GM19025 (cell line): ENCODE measurements around the gene TRIM8.

Experiments used
- ATAC-seq: cut with Tn5 transposase; IDR thresholded peaks from one replicate; pipeline ENCODE4 v1.9.1; 2021; ENCODE audit warnings: mild to moderate bottlenecking, low read depth, moderate library complexity; ENCODE audit not compliant: unreplicated experiment

TRIM8 gene

DNA sequence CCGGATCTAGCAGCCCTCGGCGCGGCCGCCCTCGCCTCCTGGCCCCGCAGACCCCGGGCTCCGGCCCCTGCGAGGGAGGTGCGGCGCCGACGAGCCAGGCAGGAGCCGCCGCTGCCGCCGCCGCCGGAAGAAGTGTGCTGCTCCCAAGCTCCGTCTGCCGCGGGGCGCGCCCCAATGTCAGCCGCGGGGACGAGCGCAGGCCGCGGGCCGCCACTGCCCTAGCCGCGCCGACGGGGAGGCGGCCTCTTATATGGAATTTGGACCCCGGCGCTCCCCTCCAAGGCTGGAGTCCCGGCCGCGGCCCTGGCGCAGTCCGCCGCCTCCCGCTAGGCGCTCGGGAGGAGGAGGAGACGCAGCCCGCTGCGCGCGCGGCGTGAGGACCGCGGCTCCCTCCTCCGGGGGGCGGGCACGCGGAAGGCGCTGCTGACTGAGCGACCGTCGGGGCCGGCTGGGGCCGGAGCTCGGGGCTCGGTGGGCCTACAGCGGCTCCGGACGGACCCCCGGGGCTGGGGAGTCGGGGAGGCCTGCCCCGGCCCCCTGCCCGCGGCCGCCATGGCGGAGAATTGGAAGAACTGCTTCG is at the start of gene TRIM8:
Gene TRIM8 (plus strand): TSS at position 414 of the 580 bp plus-strand sequence. CDS start 139 bp downstream, at position 553.
- peak; percentile 15 for ATAC-seq

- no peak for ATAC-seq
These were observed 49.0 kb upstream of the TRIM8 start for GRCh38 chr10:102595293-102595692.

DNA sequence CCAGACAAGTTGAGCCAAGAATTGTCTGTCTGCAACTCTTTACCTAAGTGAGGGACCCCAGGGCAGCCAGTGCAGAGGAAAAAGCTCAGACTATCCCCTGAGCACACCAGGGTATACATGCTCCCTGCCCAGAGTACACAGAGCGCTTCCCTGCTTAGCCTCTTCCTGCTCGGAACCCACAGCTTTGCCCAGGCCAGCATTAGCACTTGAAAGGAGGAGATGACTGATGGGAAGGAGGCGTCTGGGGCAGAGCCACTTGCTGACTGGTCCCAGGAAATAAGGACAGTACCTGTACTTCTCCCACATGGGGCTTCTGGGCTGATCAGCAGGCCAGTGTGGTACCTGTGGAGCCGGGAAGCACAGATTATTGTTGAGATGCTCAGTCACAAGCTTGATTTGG is 48.4 kb upstream of the TRIM8 start:
- no peak for ATAC-seq

DNA sequence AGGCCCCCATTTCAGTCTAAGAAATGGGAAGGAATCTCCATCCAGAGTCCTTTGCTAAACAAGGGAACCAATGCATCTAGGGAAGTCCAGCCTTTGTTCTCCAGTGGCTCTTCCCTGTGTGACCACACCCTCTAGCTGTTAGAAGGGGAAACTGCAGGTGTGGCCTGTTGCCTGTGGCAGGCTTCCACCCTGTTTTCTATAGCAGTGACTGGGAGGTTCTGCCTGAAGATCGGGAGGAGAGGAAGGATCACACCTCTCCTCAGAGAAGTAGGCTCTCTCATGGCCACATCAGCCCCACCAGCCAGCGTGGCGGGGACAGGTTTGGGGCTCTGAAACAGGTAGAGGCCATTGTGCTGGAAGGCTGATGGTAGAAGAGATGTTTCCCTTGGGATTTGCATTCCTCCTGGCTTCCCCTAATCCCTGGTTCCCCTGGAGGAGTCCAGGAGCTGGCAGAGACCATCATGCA is 47.7 kb upstream of the TRIM8 start:
- no peak for ATAC-seq

DNA sequence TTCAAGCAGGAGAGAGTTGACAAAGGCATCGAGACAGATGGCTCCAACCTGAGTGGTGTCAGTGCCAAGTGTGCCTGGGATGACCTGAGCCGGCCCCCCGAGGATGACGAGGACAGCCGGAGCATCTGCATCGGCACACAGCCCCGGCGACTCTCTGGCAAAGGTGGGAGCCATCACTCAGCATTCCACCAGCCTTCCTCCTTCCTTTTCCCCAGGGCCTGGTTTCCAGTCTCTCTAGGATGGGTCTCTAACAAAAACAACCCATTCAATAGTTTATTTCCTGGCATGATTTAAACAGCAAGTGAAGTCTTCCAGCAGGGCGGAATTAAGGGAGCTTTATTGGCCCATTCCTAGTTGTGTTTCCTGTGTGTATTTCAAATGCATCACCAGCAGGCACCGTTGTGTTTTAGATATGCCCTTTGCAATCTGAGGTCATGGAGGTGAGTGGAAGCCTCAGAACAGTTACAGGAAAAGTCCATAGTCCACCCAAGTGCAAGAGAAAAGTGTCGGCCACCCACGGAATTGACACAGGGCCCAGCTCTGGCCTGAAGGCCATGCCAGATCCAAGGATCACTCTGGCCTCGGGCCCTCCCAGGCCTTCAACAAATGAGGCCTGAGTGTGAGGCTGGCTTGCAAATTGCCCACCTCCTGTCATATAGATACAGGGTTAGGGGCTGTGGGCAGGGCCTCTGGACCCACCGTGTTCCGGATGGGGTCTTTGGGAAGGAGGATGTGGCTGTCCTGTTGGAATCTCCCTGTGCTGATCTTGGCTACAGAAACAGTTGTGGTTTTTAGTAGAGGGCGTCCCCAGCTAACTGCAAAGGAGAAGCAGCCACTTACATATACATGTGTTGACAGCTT is 46.9 kb upstream of the TRIM8 start:
- no peak for ATAC-seq

- ATAC-seq, result no peak
These were observed 46.0 kb upstream of the TRIM8 start for GRCh38 chr10:102598243-102598642.

DNA sequence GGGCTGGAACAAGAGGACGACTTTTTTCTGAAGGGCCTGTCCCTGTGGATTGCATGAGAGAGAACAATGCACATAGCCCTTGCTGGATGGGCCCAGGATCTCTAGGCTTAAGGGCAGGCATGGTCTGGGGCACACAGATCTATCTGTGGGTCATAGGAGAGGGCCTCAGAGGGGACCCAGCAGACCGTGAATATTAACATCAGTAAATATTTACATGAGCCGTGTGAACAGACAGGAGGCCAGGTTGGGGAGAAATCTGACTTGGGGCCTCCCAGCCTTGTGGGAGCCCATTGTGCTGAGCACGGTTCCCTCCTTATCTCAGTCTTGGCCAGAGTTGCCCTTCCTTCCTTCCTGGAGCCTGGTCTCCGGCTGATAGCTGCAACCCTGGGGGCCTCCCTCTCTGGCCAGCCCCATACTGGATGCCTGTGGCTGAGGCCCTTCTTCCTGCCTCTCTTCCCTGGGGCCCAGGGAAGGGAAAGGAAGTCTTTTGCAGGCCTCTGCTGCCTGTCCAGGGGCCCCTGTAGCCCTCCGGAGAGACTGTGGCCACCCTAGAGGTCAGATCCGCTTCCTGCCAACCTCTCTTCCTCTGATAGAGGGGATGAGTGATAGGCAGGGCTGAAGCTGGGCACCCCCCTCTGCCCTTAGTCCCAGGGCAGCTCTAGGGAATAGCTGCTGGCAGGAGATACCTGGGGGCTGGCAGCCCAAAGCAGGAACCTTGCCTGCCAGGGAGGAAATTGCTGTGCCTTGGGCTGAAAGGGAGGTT is 44.5 kb upstream of the TRIM8 start:
- no peak for ATAC-seq

- ATAC-seq, result no peak
These were observed 43.5 kb upstream of the TRIM8 start for GRCh38 chr10:102600816-102601215.

- ATAC-seq, result no peak
These were observed 42.6 kb upstream of the TRIM8 start for GRCh38 chr10:102601639-102602038.

DNA sequence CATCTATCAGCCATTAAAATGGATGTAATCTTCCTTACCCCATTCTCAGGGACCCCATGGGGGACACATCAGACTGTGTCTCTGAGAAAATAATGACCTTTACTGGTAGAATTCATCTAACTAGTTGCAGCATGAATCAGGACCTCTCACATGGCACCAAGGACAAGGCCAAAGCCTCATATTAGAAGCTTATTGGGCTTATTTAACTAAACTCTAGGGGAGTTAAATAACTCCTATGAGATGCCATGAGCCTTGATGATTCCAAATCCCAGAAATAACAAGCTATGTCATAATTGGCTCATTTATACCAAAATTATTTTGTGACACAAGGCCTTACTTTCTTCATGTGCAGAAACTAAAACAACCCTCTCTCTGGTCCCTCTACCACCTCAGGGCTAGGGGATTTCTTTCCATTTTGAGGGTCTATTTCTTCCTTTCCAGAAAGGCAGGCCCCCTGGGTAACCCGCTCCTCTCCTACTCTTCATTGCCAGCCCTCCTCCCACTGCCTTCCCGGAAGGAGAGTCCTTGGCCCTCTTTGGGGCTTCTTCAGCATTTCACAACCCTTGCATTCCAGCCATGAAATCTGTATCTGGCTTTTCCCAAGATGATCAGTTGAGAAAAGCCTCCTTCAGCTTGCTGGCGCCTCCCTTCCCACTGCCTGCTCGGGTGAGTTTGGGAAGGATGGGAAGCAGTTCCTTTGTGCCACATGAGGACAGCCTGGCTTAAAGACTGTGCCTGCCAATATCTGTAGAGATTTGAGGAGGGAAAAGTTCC is 41.8 kb upstream of the TRIM8 start:
- no peak for ATAC-seq

DNA sequence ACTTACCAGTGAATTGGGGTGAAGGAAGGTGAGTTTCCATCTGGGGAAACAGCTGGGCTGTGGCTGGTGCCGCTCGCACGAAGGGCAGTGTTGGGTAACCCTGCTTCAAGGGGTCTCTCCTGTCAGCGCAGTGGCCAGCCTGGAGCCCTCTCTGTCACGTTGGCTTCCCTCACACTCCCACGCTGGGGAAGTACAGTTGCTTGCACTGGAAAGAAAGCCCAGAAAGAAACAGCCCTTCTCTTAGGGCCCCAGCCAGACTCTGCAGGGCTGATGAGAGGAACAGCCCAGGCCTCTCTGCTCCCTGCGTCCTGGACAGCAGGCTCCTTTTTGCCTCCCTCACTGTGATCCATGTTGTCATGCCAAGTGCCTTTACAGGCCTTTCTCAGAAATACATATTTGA is 40.3 kb upstream of the TRIM8 start:
- no peak for ATAC-seq

DNA sequence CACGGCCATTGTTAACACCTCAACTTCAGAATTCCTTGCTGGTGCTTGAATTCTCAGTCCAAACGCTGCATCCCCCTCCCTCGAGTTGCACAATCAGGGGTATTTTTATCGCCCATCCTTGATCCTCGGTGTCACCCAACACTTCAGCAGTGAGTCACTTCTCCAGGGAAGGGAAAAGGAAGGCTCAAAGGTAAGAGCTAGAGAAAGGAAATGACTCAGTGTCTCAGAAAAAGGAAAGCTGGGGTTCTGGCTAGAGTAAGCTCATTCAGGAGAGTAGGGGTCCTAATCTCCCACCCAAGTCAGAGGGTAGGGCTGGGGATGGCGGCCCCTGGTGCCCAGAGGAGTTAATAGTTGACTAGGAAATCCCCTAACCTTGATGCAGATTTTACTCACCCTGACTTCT is 39.8 kb upstream of the TRIM8 start:
- no peak for ATAC-seq

- ATAC-seq, result no peak
These were observed 38.6 kb upstream of the TRIM8 start for GRCh38 chr10:102605712-102606111.

- no peak for ATAC-seq
These were observed 35.8 kb upstream of the TRIM8 start for GRCh38 chr10:102608487-102608886.

- no peak for ATAC-seq
These were observed 33.8 kb upstream of the TRIM8 start for GRCh38 chr10:102610441-102610887.

- ATAC-seq, result no peak
These were observed 32.7 kb upstream of the TRIM8 start for GRCh38 chr10:102611514-102612087.

DNA sequence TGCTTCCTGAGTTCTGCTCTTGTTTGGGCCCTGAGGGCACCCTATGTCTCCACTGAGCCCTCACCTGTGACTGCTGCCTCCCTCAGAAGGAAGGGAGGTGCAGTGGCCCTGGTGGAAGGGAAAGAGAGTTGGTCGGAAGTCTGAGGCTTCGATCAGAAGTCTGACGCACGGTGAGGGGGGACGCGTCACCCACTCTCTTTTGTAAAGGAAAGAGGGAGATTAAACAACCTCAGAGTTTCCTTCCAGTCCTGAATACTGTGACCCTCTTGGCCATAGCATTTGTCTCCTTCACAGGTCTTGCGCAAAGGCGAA is 31.4 kb upstream of the TRIM8 start:
- no peak for ATAC-seq

DNA sequence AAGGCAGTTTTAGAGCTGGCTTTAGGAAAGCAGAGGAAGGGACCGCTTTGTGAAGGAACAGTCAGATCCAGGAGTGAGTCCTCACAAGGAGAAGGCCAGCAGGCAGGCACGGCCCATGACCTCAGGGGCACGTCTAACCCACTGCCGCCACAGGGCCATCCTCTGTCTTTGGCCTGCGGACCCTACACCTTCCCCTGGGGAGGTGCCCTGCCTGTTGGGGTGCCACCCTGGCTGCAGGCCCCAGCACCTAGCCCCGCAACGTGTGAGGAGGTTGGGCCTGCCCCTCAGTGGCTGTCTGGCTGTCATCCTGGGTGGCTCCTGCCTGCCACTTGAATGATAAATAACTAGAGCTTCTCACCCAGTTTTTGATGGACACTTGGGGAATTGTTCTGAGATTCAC is 31.0 kb upstream of the TRIM8 start:
- ATAC-seq, result no peak

- no peak for ATAC-seq
These were observed 30.5 kb upstream of the TRIM8 start for GRCh38 chr10:102613785-102614184.

DNA sequence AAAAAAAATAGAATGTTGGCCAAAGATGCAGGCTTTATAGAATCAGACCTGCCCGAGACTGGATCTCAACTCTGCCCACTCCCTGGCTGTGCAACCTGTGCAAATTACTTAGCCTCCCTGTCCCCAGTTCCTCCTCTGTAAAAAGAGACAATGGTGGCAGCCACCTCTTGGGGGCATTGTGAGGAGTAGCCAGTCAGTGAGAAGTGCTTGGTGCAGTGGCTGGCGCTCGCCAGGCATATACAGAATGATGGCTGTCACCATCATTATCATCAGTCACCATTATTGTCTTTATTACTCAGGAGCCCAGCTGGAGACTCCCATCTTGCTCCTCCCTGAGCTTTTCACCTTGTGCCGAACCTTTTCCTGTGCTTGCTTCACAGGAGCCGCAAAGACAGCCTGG is 29.4 kb upstream of the TRIM8 start:
- ATAC-seq, result no peak
